ENCODE measurements around the gene PRSS38. TPM values are rescaled to one million over a fixed set of nuclear protein-coding genes. Genes with fewer than 3 reads are reported as not detected.
"Not testable (repeated sequence)": the region's sequence is repeated elsewhere in the genome, so short reads cannot be mapped to it uniquely, and the experiment has no call there.

PRSS38 gene
- total and polyA plus RNA-seq, 2 experiments from 2014 or later, result not detected

DNA sequence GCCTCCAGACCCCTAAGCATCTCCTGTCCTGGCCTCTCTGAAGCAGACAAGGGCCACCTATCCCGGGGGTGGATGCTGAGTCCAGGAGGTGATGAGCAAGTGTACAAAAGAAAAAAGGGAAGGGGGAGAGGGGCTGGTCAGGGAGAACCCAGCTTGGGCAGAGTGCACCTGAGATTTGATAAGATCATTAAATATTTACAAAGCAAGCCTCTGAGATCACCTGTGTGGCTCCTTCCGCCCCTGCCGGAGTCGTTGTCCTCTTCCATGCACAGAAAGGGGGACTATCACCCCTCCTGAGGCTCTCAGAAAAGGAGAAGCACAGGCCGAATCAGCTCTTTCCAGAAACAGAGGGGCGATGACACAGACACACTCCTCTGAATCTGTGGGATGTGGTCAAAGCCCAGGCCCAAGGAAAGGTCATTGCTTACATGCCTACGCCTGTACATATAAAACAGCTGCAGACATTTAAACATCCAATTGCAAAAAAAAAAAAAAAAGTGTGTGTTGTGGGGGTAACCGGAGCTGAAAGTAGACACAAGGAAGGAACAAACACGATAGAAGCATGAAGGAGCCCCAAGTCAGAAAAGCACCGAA, 30.9 kb downstream of the PRSS38 start:
- H3K36me3 Mint-ChIP-seq (ENCODE audit: low read depth), result no peaks in the 10 kb centered on the region
- H3K4me1 ChIP-seq (ENCODE audit: insufficient read depth), result no peaks in the 10 kb centered on the region
- no peak overlapping the region for H3K27ac ChIP-seq (ENCODE audit: low read depth)
- no peaks in the 10 kb centered on the region for H4K20me1 ChIP-seq (replicated peaks; ENCODE audit: insufficient read depth)
- ATAC-seq (no peak), DNase-seq (ENCODE audit: low spot score) (no peak)
- H3F3A ChIP-seq (replicated peaks; ENCODE audit: low read depth), result no peaks in the 10 kb centered on the region
- TF ChIP-seq ZNF331 (CRISPR knock-in tag; IDR thresholded peaks at IDR 0.05; ENCODE audit: low read depth) (no peak), EZH2 (IDR thresholded peaks at IDR 0.05; ENCODE audit: low read depth, unreplicated experiment) (no peak), NANOG (IDR thresholded peaks at IDR 0.05; ENCODE audit: borderline replicate concordance) (no peak), POLR2AphosphoS5 (IDR thresholded peaks at IDR 0.05; ENCODE audit: low read depth) (no peak)
- TF ChIP-seq, protein P1, sequence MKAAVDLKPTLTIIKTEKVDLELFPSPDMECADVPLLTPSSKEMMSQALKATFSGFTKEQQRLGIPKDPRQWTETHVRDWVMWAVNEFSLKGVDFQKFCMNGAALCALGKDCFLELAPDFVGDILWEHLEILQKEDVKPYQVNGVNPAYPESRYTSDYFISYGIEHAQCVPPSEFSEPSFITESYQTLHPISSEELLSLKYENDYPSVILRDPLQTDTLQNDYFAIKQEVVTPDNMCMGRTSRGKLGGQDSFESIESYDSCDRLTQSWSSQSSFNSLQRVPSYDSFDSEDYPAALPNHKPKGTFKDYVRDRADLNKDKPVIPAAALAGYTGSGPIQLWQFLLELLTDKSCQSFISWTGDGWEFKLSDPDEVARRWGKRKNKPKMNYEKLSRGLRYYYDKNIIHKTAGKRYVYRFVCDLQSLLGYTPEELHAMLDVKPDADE (IDR thresholded peaks at IDR 0.05), result no peak
- H3K27me3 ChIP-seq (ENCODE audit: insufficient read depth), result no peaks in the 10 kb centered on the region
- H3K27me3 Mint-ChIP-seq (ENCODE audit: insufficient read depth, low read depth, poor library complexity), result no peaks in the 10 kb centered on the region
- no peaks in the 10 kb centered on the region; the same call in 2 of the 3 replicates for H3K9me3 Mint-ChIP-seq
- H2AFZ ChIP-seq, result no peak overlapping the region
- no peaks in the 10 kb centered on the region for H3K36me3 ChIP-seq (ENCODE audit: insufficient read depth)
- 0 out of 2 replicates have a peak, but pooled peaks cover 2% of the 10 kb centered on the region for H3K9me2 ChIP-seq (ENCODE audit: insufficient read depth)
- H3K79me2 ChIP-seq (replicated peaks; ENCODE audit: insufficient read depth), result no peaks in the 10 kb centered on the region
- H3K4me3 ChIP-seq, result no peak overlapping the region
- no peak overlapping the region for H3K4me2 ChIP-seq
- H3K4me3 Mint-ChIP-seq, result no peak overlapping the region
- no peaks in the 10 kb centered on the region for H3K4me1 Mint-ChIP-seq
- no peak overlapping the region for H3K27ac Mint-ChIP-seq

DNA sequence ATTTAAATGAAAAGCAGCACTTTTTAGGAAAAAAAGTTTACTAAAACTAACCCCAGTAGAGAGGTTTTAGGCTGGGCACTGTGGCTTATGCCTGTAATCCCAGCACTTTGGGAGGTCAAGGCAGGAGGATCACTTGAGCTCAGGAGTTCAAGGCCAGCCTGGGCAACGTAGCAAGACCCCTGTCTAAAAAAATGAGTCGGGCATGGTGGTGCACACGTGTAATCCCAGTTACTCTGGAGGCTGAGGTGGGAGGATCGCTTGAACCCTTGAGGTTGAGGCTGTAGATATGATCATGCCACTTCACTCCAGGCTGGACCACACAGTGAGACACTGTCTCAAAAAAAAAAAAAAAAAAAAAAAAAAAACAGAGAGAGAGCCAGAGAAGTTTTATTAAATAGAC, 31.6 kb downstream of the PRSS38 start:
- H3K36me3 ChIP-seq (ENCODE audit: insufficient read depth); H3K4me1 Mint-ChIP-seq; H3K27me3 Mint-ChIP-seq (ENCODE audit: insufficient read depth, low read depth, poor library complexity); H3K79me2 ChIP-seq (replicated peaks; ENCODE audit: insufficient read depth); H3K9me3 Mint-ChIP-seq; H3K4me2 ChIP-seq; ATAC-seq; H2AFZ ChIP-seq; H3K27ac ChIP-seq (ENCODE audit: low read depth); H3K4me3 ChIP-seq; H3K36me3 Mint-ChIP-seq (ENCODE audit: low read depth); H4K20me1 ChIP-seq (replicated peaks; ENCODE audit: insufficient read depth); H3K27ac Mint-ChIP-seq; H3K4me3 Mint-ChIP-seq; H3F3A ChIP-seq (replicated peaks; ENCODE audit: low read depth); H3K4me1 ChIP-seq (ENCODE audit: insufficient read depth); DNase-seq (ENCODE audit: low spot score); H3K9me2 ChIP-seq (ENCODE audit: insufficient read depth); H3K27me3 ChIP-seq (ENCODE audit: insufficient read depth): not testable (repeated sequence)

DNA sequence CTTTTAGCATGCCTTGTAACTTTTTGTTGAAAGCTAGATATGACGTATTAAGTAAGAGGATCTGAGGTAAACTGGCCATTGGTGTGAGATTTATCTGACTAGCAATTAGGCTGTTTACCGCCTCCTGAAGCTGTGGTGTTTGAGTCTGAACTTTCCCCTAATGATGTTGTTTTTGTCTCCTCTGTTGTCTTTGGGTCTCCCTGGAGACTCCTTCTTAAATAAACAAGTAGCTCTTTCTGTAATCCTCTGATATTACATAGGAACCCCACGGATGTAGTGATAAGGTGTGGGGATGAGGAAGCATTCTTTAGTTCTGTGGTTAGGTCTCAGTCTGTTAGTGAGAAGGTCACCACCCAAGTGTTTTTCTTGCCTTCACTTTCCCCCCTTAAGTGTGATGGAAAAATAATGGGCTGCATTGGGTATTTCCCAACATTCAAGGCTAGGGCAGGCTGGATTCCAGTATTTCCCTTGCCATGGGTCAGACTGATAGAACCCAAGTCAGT, 33.0 kb downstream of the PRSS38 start:
- no peaks in the 10 kb centered on the region for H3K4me1 ChIP-seq (ENCODE audit: insufficient read depth)
- H3K27me3 Mint-ChIP-seq (ENCODE audit: insufficient read depth, low read depth, poor library complexity), result peaks cover 2% of the 10 kb centered on the region
- no peak overlapping the region for H3K27ac ChIP-seq (ENCODE audit: low read depth)
- H3K27ac Mint-ChIP-seq, result no peak overlapping the region
- H2AFZ ChIP-seq, result no peak overlapping the region
- no peak overlapping the region for H3K4me2 ChIP-seq
- DNase-seq (ENCODE audit: low spot score) (no peak), ATAC-seq (no peak)
- no peaks in the 10 kb centered on the region for H4K20me1 ChIP-seq (replicated peaks; ENCODE audit: insufficient read depth)
- H3K36me3 ChIP-seq (ENCODE audit: insufficient read depth), result no peaks in the 10 kb centered on the region
- H3K79me2 ChIP-seq (replicated peaks; ENCODE audit: insufficient read depth), result no peaks in the 10 kb centered on the region
- H3K36me3 Mint-ChIP-seq (ENCODE audit: low read depth), result no peaks in the 10 kb centered on the region
- no peaks in the 10 kb centered on the region for H3F3A ChIP-seq (replicated peaks; ENCODE audit: low read depth)
- no peaks in the 10 kb centered on the region for H3K27me3 ChIP-seq (ENCODE audit: insufficient read depth)
- no peak overlapping the region for H3K4me3 Mint-ChIP-seq
- no peak overlapping the region for H3K4me3 ChIP-seq
- H3K9me3 Mint-ChIP-seq, result no peaks in the 10 kb centered on the region; the same call in 2 of the 3 replicates
- no peaks in the 10 kb centered on the region for H3K9me2 ChIP-seq (ENCODE audit: insufficient read depth)
- no peaks in the 10 kb centered on the region for H3K4me1 Mint-ChIP-seq
- TF ChIP-seq, protein P1 (IDR thresholded peaks at IDR 0.05), result no peak
- TF ChIP-seq, protein P2, sequence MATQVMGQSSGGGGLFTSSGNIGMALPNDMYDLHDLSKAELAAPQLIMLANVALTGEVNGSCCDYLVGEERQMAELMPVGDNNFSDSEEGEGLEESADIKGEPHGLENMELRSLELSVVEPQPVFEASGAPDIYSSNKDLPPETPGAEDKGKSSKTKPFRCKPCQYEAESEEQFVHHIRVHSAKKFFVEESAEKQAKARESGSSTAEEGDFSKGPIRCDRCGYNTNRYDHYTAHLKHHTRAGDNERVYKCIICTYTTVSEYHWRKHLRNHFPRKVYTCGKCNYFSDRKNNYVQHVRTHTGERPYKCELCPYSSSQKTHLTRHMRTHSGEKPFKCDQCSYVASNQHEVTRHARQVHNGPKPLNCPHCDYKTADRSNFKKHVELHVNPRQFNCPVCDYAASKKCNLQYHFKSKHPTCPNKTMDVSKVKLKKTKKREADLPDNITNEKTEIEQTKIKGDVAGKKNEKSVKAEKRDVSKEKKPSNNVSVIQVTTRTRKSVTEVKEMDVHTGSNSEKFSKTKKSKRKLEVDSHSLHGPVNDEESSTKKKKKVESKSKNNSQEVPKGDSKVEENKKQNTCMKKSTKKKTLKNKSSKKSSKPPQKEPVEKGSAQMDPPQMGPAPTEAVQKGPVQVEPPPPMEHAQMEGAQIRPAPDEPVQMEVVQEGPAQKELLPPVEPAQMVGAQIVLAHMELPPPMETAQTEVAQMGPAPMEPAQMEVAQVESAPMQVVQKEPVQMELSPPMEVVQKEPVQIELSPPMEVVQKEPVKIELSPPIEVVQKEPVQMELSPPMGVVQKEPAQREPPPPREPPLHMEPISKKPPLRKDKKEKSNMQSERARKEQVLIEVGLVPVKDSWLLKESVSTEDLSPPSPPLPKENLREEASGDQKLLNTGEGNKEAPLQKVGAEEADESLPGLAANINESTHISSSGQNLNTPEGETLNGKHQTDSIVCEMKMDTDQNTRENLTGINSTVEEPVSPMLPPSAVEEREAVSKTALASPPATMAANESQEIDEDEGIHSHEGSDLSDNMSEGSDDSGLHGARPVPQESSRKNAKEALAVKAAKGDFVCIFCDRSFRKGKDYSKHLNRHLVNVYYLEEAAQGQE (IDR thresholded peaks at IDR 0.05; ENCODE audit: unreplicated experiment), result no peak
- no peak for TF ChIP-seq POLR2AphosphoS5 (IDR thresholded peaks at IDR 0.05; ENCODE audit: low read depth)
- TF ChIP-seq NANOG (IDR thresholded peaks at IDR 0.05; ENCODE audit: borderline replicate concordance), result no peak
- no peak for TF ChIP-seq CREB1 (CRISPR knock-in tag; IDR thresholded peaks at IDR 0.05; ENCODE audit: low read depth)
- TF ChIP-seq EZH2phosphoT487 (IDR thresholded peaks at IDR 0.05; ENCODE audit: unreplicated experiment), result no peak
- no peak for TF ChIP-seq ZNF114 (CRISPR knock-in tag; IDR thresholded peaks at IDR 0.05)
- no peak for TF ChIP-seq EZH2 (IDR thresholded peaks at IDR 0.05; ENCODE audit: low read depth, unreplicated experiment)
- TF ChIP-seq JUNB (IDR thresholded peaks at IDR 0.05; ENCODE audit: unreplicated experiment), result no peak
